ENCODE data around the gene WDFY4. TPM values are rescaled to one million over a fixed set of nuclear protein-coding genes. Genes with fewer than 3 reads are reported as not detected.

The WDFY4 gene
- total RNA-seq, 1 donor from 2014 or later, result not detected

- DNase-seq (ENCODE audit: extremely low spot score, unreplicated experiment), result peak; percentile 78
- no peak overlapping the region for H3K27ac Mint-ChIP-seq (ENCODE audit: unreplicated experiment)
- H3K4me1 Mint-ChIP-seq (ENCODE audit: unreplicated experiment), result peaks cover 12% of the 10 kb centered on the region
- no peaks in the 10 kb centered on the region for H3K9me3 Mint-ChIP-seq (ENCODE audit: unreplicated experiment)
- H3K27me3 Mint-ChIP-seq (ENCODE audit: unreplicated experiment), result peaks cover 17% of the 10 kb centered on the region
- no peak for TF ChIP-seq CTCF (IDR thresholded peaks at IDR 0.05)
- no peaks in the 10 kb centered on the region for H3K36me3 Mint-ChIP-seq (ENCODE audit: unreplicated experiment)
- no peak overlapping the region for H3K4me3 Mint-ChIP-seq (ENCODE audit: unreplicated experiment)
Observed at GRCh38 chr10:48671914-48672595, 12.6 kb upstream of the WDFY4 start.

GRCh38 chr10:48672596-48673265, 11.9 kb upstream of the WDFY4 start:
- peak; percentile 42 for DNase-seq (ENCODE audit: extremely low spot score, unreplicated experiment)
- Mint-ChIP-seq H3K27me3 (ENCODE audit: unreplicated experiment) (peaks cover 17% of the 10 kb centered on the region), H3K27ac (ENCODE audit: unreplicated experiment) (no peak overlapping the region), H3K4me3 (ENCODE audit: unreplicated experiment) (no peak overlapping the region), H3K36me3 (ENCODE audit: unreplicated experiment) (no peaks in the 10 kb centered on the region), H3K9me3 (ENCODE audit: unreplicated experiment) (peaks cover 5% of the 10 kb centered on the region), H3K4me1 (ENCODE audit: unreplicated experiment) (peaks cover 12% of the 10 kb centered on the region)
- TF ChIP-seq CTCF (IDR thresholded peaks at IDR 0.05), result no peak

- no peak overlapping the region for H3K27ac Mint-ChIP-seq (ENCODE audit: unreplicated experiment)
- peaks cover 1% of the 10 kb centered on the region for H3K36me3 Mint-ChIP-seq (ENCODE audit: unreplicated experiment)
- H3K9me3 Mint-ChIP-seq (ENCODE audit: unreplicated experiment), result peaks cover 9% of the 10 kb centered on the region
- TF ChIP-seq CTCF (IDR thresholded peaks at IDR 0.05), result no peak
- H3K4me3 Mint-ChIP-seq (ENCODE audit: unreplicated experiment), result no peak overlapping the region
- no peaks in the 10 kb centered on the region for H3K4me1 Mint-ChIP-seq (ENCODE audit: unreplicated experiment)
- peaks cover 20% of the 10 kb centered on the region for H3K27me3 Mint-ChIP-seq (ENCODE audit: unreplicated experiment)
- no peak for DNase-seq (ENCODE audit: extremely low spot score, unreplicated experiment)
Observed at GRCh38 chr10:48677625-48678024, 7.0 kb upstream of the WDFY4 start.

GRCh38 chr10:48678041-48678440, 6.6 kb upstream of the WDFY4 start:
- TF ChIP-seq CTCF (IDR thresholded peaks at IDR 0.05), result no peak
- peaks cover 9% of the 10 kb centered on the region for H3K9me3 Mint-ChIP-seq (ENCODE audit: unreplicated experiment)
- H3K4me3 Mint-ChIP-seq (ENCODE audit: unreplicated experiment), result no peak overlapping the region
- H3K4me1 Mint-ChIP-seq (ENCODE audit: unreplicated experiment), result no peaks in the 10 kb centered on the region
- peaks cover 1% of the 10 kb centered on the region for H3K36me3 Mint-ChIP-seq (ENCODE audit: unreplicated experiment)
- H3K27ac Mint-ChIP-seq (ENCODE audit: unreplicated experiment), result no peak overlapping the region
- no peak for DNase-seq (ENCODE audit: extremely low spot score, unreplicated experiment)
- peaks cover 16% of the 10 kb centered on the region for H3K27me3 Mint-ChIP-seq (ENCODE audit: unreplicated experiment)

- Mint-ChIP-seq H3K4me1 (ENCODE audit: unreplicated experiment) (no peaks in the 10 kb centered on the region), H3K27me3 (ENCODE audit: unreplicated experiment) (peaks cover 7% of the 10 kb centered on the region), H3K27ac (ENCODE audit: unreplicated experiment) (no peak overlapping the region), H3K4me3 (ENCODE audit: unreplicated experiment) (no peak overlapping the region), H3K36me3 (ENCODE audit: unreplicated experiment) (peaks cover 1% of the 10 kb centered on the region), H3K9me3 (ENCODE audit: unreplicated experiment) (peaks cover 9% of the 10 kb centered on the region)
- DNase-seq (ENCODE audit: extremely low spot score, unreplicated experiment), result no peak
- TF ChIP-seq CTCF (IDR thresholded peaks at IDR 0.05), result no peak
Observed at GRCh38 chr10:48681740-48682139, 2.9 kb upstream of the WDFY4 start.
